ENCODE data around the gene UPK3A.
"Not testable (repeated sequence)": the region's sequence is repeated elsewhere in the genome, so short reads cannot be mapped to it uniquely, and the experiment has no call there.

UPK3A gene

GRCh38 chr22:45322873-45323525 is 38.2 kb downstream of the UPK3A start:
- DNase-seq (ENCODE audit: low read depth) = no peak
- no peak for TF ChIP-seq CTCF (IDR thresholded peaks at IDR 0.05; ENCODE audit: low read length, missing control alignments)

GRCh38 chr22:45323695-45324094 is 38.9 kb downstream of the UPK3A start:
- DNase-seq (ENCODE audit: low read depth) = no peak
- no peak for TF ChIP-seq CTCF (IDR thresholded peaks at IDR 0.05; ENCODE audit: low read length, missing control alignments)
- H3K4me3 ChIP-seq (replicated peaks; ENCODE audit: low read depth, low read length) = no peak overlapping the region

More at GRCh38 chr22:45322873-45323525, 38.2 kb downstream of the UPK3A start:
- no peak overlapping the region for H3K4me3 ChIP-seq (replicated peaks; ENCODE audit: low read depth, low read length)

GRCh38 chr22:45324311-45324711 is 39.6 kb downstream of the UPK3A start:
- TF ChIP-seq CTCF (IDR thresholded peaks at IDR 0.05; ENCODE audit: low read length, missing control alignments) = no peak
- H3K4me3 ChIP-seq (replicated peaks; ENCODE audit: low read depth, low read length) = no peak overlapping the region
- DNase-seq (ENCODE audit: low read depth) = no peak

GRCh38 chr22:45328261-45328660 is 43.5 kb downstream of the UPK3A start:
- H3K4me3 ChIP-seq (replicated peaks; ENCODE audit: low read depth, low read length); DNase-seq (ENCODE audit: low read depth): not testable (repeated sequence)

GRCh38 chr22:45328822-45329529 is 44.2 kb downstream of the UPK3A start:
- H3K4me3 ChIP-seq (replicated peaks; ENCODE audit: low read depth, low read length) = no peak overlapping the region
- no peak for DNase-seq (ENCODE audit: low read depth)
- TF ChIP-seq CTCF (IDR thresholded peaks at IDR 0.05; ENCODE audit: low read length, missing control alignments) = no peak

GRCh38 chr22:45329530-45329936 is 44.8 kb downstream of the UPK3A start:
- no peak for TF ChIP-seq CTCF (IDR thresholded peaks at IDR 0.05; ENCODE audit: low read length, missing control alignments)
- H3K4me3 ChIP-seq (replicated peaks; ENCODE audit: low read depth, low read length) = no peak overlapping the region
- no peak for DNase-seq (ENCODE audit: low read depth)

- DNase-seq (ENCODE audit: low read depth) = no peak
- no peak for TF ChIP-seq CTCF (IDR thresholded peaks at IDR 0.05; ENCODE audit: low read length, missing control alignments)
- no peak overlapping the region for H3K4me3 ChIP-seq (replicated peaks; ENCODE audit: low read depth, low read length)
Observed at GRCh38 chr22:45330548-45330947, 45.8 kb downstream of the UPK3A start.
